ENCODE measurements around the gene P2RY11.

Gene P2RY11

DNA sequence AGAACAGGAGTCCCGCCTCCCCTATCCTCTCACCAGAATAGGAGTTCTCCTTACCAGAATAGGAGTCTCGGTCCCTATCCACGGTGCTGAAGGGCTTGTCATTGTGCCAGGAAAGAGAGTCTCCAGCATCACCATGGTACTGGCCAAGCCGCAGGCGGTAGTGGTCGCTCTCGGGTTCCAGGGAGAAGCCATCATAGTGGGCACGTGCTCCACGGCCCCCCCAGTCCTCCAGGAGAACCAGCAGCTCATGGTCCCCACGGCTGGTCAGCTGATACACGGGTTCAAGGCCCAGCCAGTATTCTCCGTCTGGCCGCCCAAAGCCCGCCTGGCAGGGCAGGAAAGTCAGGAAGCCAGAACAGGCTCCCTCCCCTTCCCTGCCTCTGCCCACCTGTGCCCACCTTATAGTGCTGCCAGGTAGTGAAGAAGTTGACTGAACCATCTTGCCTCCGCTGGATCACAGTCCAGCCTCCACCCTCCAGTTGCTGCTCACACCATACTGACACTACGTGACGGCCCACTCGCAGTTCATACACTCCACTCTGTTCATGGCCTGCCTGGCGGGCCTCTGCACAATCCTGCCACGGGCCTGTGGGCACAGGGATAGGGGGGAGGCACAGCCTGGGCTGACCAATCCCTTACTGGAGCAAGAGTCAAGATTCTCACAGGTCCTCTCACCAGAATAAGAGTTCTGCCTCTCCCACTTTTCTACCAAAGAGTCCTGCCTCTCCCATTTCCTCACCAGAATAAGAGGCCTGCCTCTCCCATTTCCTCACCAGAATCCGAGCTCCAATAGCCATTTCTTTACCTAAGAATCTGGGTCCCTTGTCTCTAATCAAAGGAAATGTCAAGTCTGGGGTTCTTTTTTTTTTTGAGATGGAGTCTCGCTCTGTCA lies 18.0 kb upstream of the P2RY11 start:
- DNase-seq: no peak

GRCh38 chr19:10095622-10095947 lies 15.9 kb upstream of the P2RY11 start:
- DNase-seq: no peak

DNA sequence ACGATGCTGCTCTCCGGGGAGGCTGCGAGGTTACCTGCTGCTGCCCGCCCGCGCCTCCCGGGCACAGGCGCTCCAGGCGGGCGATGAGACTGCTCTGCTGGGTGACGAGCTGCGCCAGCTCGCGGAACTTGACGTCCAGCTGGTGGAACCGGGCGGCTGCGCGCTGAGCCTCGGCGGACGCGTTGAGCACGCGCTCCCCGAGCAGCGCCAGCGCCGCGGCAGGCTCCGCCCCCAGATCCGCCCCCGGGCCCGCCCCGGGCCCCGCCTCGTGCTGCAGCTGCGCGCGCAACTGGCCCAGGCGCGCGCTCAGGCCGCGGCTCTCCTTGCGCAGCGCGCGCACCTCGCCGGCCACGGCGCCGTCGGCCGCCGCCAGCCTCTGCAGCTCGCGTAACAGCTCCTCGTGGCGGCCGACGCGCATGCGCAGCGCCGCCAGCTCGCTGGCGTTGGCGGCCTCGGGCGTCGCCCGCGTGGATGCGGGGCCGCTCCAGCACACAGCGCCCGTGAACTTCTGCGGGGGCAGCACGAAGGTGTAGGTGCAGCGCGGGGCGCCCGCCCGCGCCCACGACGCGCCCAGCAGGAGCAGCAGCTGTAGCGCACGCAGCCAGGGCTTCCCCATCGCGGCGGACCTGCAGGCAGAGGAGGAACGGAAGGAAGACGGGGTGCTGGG lies 15.4 kb upstream of the P2RY11 start:
- no peak for DNase-seq

DNA sequence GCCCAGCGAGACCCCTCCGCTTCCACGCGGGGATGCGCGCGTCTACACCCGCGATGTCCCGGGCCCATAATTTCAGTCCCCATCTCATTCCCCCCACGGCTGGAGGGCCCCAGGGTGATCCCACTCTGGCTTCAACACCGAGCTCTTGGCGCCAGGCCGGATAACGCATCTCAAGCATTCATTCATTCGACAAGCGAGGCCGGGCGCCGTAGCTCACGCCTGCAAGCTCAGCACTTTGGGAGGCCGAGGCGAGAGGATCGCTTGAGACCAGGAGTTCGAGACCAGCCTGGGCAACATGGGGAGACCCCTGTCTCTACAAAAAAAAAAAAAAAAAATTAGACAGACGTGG lies 14.9 kb upstream of the P2RY11 start:
- DNase-seq: no peak

GRCh38 chr19:10100163-10100785 lies 11.2 kb upstream of the P2RY11 start:
- no peak for DNase-seq

GRCh38 chr19:10102787-10103236 lies 8.7 kb upstream of the P2RY11 start:
- DNase-seq: no peak

DNA sequence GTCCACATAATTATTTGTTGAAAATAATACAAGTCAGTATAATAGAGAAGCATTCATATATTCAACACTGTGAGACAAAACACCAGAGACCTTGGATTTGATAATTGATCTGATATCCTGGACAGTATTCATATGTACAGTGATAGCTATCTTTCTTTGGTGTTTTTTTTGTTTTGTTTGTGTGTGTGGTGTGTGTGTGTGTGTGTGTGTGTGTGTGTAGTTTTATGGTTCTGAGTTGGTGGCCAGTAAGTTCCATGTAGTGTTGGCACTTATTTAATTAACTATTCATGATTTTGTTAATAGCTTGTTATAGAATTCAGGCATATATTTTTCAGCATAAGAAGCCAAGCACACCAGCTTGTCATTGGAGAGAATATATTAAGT lies 7.4 kb upstream of the P2RY11 start:
- no peak for DNase-seq

- DNase-seq: no peak
Observed at GRCh38 chr19:10104665-10105508, 6.6 kb upstream of the P2RY11 start.

DNA sequence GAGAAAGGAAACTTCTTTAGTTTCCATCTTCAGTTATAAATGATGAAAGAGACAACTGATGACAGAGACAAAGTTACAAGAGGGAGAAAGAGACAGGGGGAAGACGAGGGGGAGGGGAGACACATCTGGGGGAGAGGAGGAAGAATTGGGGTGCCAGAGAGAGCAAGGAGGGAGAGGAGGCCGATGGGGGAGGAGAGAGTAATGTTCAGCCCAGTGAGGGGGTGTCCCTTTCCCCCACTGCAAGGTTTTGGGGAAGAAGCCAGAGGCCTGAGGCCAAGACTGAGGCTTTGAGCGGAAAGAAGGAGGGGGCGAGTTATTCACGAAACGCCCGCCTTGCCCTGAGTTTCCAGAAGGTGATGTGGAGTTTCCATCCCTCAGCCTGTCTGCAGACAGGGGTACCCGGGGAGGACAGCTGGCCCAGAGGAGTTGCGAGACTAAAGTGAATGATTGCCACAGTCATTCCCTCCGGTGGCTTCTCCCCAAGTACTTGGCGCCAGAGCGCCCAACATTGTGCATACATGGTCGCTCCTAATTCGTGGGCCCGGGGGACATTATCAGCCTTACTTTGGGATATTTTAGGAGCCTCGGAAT lies 5.9 kb upstream of the P2RY11 start:
- no peak for DNase-seq

GRCh38 chr19:10106100-10106936 lies 5.2 kb upstream of the P2RY11 start, which contains the start of gene PPAN:
Gene PPAN (plus strand): TSS chr19:10106362. CDS start chr19:10106395, 33 bp downstream.
- DNase-seq: no peak

DNA sequence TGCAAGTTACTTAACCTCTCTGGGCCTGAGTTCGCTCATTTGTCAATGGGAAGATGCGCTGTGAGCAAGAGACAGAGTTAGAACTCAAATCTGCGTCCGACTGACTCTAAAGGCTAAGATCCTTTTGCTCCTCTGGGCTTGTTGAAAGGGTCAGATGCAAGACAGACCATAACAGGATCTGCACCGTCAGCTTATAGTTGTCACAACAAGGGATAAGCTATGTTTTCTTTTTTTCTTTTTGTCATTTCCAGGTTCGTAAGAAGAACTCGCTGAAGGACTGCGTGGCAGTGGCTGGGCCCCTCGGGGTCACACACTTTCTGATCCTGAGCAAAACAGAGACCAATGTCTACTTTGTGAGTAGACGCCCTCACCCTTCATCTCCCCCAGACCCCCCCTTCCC lies 4.2 kb upstream of the P2RY11 start:
- no peak for DNase-seq

GRCh38 chr19:10107817-10108367 lies 3.6 kb upstream of the P2RY11 start:
- no peak for DNase-seq

- no peak for DNase-seq
Observed at GRCh38 chr19:10109528-10109927, 2.0 kb upstream of the P2RY11 start.

DNA sequence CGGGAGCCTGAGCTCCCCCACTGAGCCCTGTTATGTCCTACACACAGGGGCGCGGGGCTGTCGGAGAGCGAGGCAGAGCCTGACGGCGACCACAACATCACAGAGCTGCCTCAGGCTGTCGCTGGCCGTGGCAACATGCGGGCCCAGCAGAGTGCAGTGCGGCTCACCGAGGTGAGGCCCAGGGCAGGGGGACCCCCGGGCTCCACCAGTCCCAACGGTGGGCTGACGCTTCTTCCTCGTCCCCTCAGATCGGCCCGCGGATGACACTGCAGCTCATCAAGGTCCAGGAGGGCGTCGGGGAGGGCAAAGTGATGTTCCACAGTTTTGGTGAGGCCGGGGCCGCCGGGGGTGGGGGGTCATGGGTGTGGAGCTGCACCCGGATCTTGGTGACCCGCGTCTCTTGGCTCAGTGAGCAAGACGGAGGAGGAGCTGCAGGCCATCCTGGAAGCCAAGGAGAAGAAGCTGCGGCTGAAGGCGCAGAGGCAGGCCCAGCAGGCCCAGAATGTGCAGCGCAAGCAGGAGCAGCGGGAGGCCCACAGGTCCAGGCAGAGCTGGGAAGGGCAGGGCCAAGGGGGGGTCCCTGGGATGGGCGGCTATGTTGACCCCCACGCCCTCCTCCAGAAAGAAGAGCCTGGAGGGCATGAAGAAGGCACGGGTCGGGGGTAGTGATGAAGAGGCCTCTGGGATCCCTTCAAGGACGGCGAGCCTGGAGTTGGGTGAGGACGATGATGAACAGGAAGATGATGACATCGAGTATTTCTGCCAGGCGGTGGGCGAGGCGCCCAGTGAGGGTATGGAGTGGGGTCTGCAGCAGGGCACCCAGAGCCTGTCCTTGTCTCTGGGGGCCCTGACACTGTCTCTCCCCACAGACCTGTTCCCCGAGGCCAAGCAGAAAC lies 1.2 kb upstream of the P2RY11 start:
- DNase-seq: no peak

GRCh38 chr19:10110972-10111317 lies 548 bp upstream of the P2RY11 start:
- DNase-seq: no peak

- no peak for DNase-seq
Observed at GRCh38 chr19:10112037-10112761, 706 bp downstream of the P2RY11 start.

GRCh38 chr19:10112895-10113591 lies 1.6 kb downstream of the P2RY11 start:
- DNase-seq: no peak

- no peak for DNase-seq
Observed at GRCh38 chr19:10113592-10113963, 2.1 kb downstream of the P2RY11 start.
